CD4-positive, alpha-beta T cell (primary cell): ENCODE measurements around the gene PTPRN2. TPM values are rescaled to one million over a fixed set of nuclear protein-coding genes. Genes with fewer than 3 reads are reported as not detected.

Experiments
- ATAC-seq: fragments of 200-7000 bp; cut with Tn5 transposase; one replicate; pipeline ENCODE4 v1.10.0; 2022; ENCODE audit warnings: mild to moderate bottlenecking; ENCODE audit not compliant: poor library complexity
- CTCF ChIA-PET: fragments of 350-600 bp; sonication (Branson Sonifier 250); formaldehyde crosslinking; loops from one replicate; lab custom pipeline; 2021; ENCODE audit warnings: antibody characterized with exemption, inconsistent platforms; lab: Charles Lee
- POLR2A ChIA-PET: fragments of 350-600 bp; sonication (Branson Sonifier 250); formaldehyde crosslinking; loops from one replicate; lab custom pipeline; 2021; ENCODE audit warnings: antibody characterized with exemption, inconsistent platforms; lab: Charles Lee
- DNase-seq, 14 experiments: peaks; one replicate each; pipeline ENCODE4 v3.0.0-alpha.2; 2013 to 2020; ENCODE audit warnings: mixed read lengths in 2 of 14
- H3K27ac ChIP-seq, 2 donors: one replicate each; pipeline versions ENCODE4 v1.5.1 to v1.7.0; 2013; ENCODE audit warnings: low read length in 2 of 2, low read depth in 1 of 2, mild to moderate bottlenecking in 1 of 2
- H3K27me3 ChIP-seq, 2 experiments: 1 replicate in 1 of 2; 2 replicates in 1 of 2; pipeline versions ENCODE4 v1.6.1 to v1.7.0; 2013; ENCODE audit warnings: low read length in 2 of 2, control low read depth in 1 of 2, mild to moderate bottlenecking in 1 of 2, moderate library complexity in 1 of 2; ENCODE audit not compliant: insufficient read depth in 2 of 2, control insufficient read depth in 1 of 2
- H3K36me3 ChIP-seq: one replicate; pipeline ENCODE4 v1.6.1; 2013; ENCODE audit warnings: low read length, control low read depth; ENCODE audit not compliant: insufficient read depth
- H3K4me1 ChIP-seq: one replicate; pipeline ENCODE4 v1.6.1; 2013; ENCODE audit warnings: low read length, control low read depth; ENCODE audit not compliant: insufficient read depth
- H3K4me3 ChIP-seq: one replicate; pipeline ENCODE4 v1.5.1; 2013; ENCODE audit warnings: mild to moderate bottlenecking, low read length, moderate library complexity
- H3K9me3 ChIP-seq, 2 experiments: 1 replicate in 1 of 2; 2 replicates in 1 of 2; pipeline versions ENCODE4 v1.6.1 to v1.7.0; 2013; ENCODE audit warnings: low read length in 2 of 2, mild to moderate bottlenecking in 2 of 2, control low read depth in 1 of 2, moderate library complexity in 1 of 2; ENCODE audit not compliant: control insufficient read depth in 1 of 2, insufficient read depth in 1 of 2
- H3K27ac Mint-ChIP-seq: one replicate; pipeline ENCODE4 v1.8.0; 2020; ENCODE audit warnings: mixed read lengths
- H3K27me3 Mint-ChIP-seq: one replicate; pipeline ENCODE4 v1.8.0; 2021; ENCODE audit warnings: mixed read lengths
- H3K36me3 Mint-ChIP-seq: one replicate; pipeline ENCODE4 v1.8.0; 2021; ENCODE audit warnings: low read depth, mixed read lengths
- H3K4me1 Mint-ChIP-seq: one replicate; pipeline ENCODE4 v1.8.0; 2021; ENCODE audit warnings: low read depth, mixed read lengths
- H3K4me3 Mint-ChIP-seq: one replicate; pipeline ENCODE4 v1.8.0; 2020; ENCODE audit warnings: mild to moderate bottlenecking, mixed read lengths
- H3K9me3 Mint-ChIP-seq: one replicate; pipeline ENCODE4 v1.8.0; 2020; ENCODE audit warnings: mixed read lengths
- intact Hi-C, 2 experiments: fragments of 100-400 bp; cut with DNase I in 1 of 2; cut with micrococcal nuclease in 1 of 2; formaldehyde crosslinking; loops; one replicate each; pipeline versions ENCODE4 v1.15.1 to v1.9.0; 2023 to 2025; cut with DNase I, micrococcal nuclease
- total RNA-seq, 174 experiments: library from RNA in 2 of 174; stranded (reverse) in 2 of 174; gene quantifications; one replicate each; pipeline ENCODE4 v1.2.3 and lab custom pipeline; 2021 to 2026
- TF ChIP-seq, protein P1 (sequence below): fragments of 200-600 bp; IDR thresholded peaks from one replicate; pipeline ENCODE4 v1.8.0; 2022; ENCODE audit warnings: antibody characterized with exemption, mild to moderate bottlenecking

The PTPRN2 gene
- total RNA-seq, 2 experiments from 2014 or later: 0.34 to 0.44 TPM

DNA sequence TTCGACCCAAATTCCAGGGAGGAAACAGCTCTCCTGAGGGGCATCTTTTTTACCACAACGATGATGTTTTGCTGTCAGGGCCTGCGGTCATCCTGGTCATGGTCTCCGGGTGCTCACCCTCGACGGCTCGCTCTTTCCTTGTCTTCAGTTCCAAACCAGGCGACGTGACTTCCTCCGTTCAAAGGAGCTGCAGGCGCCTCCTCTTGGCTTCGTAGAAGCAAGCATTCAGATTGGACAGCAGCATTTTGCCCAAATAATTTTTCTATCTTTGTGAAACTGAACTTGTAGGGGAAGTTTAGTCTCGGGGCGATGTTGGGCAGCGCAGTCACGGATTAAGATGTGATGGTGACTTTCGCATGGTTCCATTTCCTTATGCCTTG is 1042.0 kb downstream of the PTPRN2 start:
- H3K4me3 Mint-ChIP-seq: no peak overlapping the region
- POLR2A ChIA-PET: no interaction called here
- H3K27ac ChIP-seq: no peak overlapping the region
- no peak overlapping the region for H3K4me3 ChIP-seq
- H3K9me3 ChIP-seq: peaks cover 0 to 6% of the 10 kb centered on the region in 2 experiments
- intact Hi-C loops: no loop called here
- H3K4me1 ChIP-seq: no peaks in the 10 kb centered on the region
- H3K27me3 ChIP-seq: no peaks in the 10 kb centered on the region
- ATAC-seq: no peak
- H3K27ac Mint-ChIP-seq: no peak overlapping the region
- CTCF ChIA-PET: no interaction called here
- DNase-seq: no peak
- no peaks in the 10 kb centered on the region for H3K4me1 Mint-ChIP-seq
- no peaks in the 10 kb centered on the region for H3K9me3 Mint-ChIP-seq
- TF ChIP-seq, protein P1, sequence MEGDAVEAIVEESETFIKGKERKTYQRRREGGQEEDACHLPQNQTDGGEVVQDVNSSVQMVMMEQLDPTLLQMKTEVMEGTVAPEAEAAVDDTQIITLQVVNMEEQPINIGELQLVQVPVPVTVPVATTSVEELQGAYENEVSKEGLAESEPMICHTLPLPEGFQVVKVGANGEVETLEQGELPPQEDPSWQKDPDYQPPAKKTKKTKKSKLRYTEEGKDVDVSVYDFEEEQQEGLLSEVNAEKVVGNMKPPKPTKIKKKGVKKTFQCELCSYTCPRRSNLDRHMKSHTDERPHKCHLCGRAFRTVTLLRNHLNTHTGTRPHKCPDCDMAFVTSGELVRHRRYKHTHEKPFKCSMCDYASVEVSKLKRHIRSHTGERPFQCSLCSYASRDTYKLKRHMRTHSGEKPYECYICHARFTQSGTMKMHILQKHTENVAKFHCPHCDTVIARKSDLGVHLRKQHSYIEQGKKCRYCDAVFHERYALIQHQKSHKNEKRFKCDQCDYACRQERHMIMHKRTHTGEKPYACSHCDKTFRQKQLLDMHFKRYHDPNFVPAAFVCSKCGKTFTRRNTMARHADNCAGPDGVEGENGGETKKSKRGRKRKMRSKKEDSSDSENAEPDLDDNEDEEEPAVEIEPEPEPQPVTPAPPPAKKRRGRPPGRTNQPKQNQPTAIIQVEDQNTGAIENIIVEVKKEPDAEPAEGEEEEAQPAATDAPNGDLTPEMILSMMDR: no peak
- H3K36me3 Mint-ChIP-seq: no peaks in the 10 kb centered on the region
- no peaks in the 10 kb centered on the region for H3K27me3 Mint-ChIP-seq
- no peaks in the 10 kb centered on the region for H3K36me3 ChIP-seq

DNA sequence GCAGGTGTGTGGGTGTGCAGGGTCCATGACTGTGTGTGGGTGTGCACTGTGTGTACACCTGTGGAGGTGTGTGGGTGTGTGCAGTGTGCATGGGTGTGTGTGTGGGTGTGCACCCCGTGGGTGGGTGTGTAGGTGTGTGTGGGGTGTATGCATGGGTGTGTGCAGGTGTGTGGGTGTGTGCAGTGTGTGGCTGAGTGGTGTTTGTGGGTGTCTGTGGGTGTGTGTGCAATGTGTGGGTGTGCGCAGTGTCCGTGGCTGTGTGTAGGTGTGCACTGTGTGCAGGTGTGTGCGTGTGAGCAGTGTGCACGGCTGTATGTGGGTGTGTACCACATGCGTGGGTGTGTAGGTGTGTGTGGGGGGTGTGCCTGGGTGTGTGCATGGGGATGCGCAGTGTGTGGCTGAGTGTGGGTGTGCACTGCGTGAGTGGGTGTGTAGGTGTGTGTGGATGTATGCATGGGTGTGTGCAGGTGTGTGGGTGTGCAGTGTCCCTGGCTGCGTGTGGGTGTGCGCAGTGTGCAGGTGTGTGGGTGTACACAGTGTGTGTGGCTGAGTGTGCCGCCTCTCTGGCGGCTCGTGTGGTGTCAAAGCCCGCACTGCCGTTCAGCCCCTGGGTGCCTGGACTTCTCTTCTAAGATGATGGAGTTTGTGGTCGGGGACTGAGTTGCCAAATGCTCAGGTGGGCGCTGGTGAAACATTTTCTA is 1042.5 kb downstream of the PTPRN2 start:
- peaks cover 0 to 1% of the 10 kb centered on the region in 2 experiments for H3K9me3 ChIP-seq
- no peaks in the 10 kb centered on the region for H3K27me3 ChIP-seq
- DNase-seq (no peak), ATAC-seq (no peak)
- Mint-ChIP-seq H3K4me3 (no peak overlapping the region), H3K27ac (no peak overlapping the region), H3K4me1 (no peaks in the 10 kb centered on the region), H3K27me3 (no peaks in the 10 kb centered on the region), H3K36me3 (no peaks in the 10 kb centered on the region), H3K9me3 (no peaks in the 10 kb centered on the region)
- no peaks in the 10 kb centered on the region for H3K36me3 ChIP-seq
- intact Hi-C loops: no loop called here
- ChIA-PET CTCF (no interaction called here), POLR2A (no interaction called here)
- H3K4me1 ChIP-seq: no peaks in the 10 kb centered on the region
- no peak overlapping the region for H3K4me3 ChIP-seq
- TF ChIP-seq, protein P1: no peak
- no peak overlapping the region for H3K27ac ChIP-seq

DNA sequence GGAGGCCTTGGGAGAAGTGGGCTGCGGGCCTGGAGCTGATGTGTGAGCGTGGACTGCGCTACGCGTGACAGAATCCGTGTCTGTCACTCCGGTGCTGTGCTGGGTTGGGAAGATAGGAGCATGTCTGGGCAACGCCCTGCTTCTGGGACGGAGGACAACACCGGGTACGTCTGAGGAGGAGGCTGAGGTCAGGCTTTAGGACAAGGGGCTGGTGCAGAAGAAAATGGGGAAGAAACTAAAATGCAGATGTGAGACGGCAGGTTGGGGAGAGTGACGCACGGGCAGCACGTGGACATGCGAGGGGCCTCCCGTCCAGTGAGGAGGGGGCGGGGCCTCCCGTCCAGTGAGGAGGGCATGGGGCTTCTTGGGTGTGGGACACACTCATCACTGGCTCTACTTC is 1043.4 kb downstream of the PTPRN2 start:
- Histone ChIP-seq H3K27me3 (no peaks in the 10 kb centered on the region), H3K4me3 (no peak overlapping the region), H3K27ac (no peak overlapping the region), H3K9me3 (no peaks in the 10 kb centered on the region), H3K4me1 (no peaks in the 10 kb centered on the region), H3K36me3 (no peaks in the 10 kb centered on the region)
- ChIA-PET CTCF (no interaction called here), POLR2A (no interaction called here)
- intact Hi-C loops: no loop called here
- DNase-seq (no peak), ATAC-seq (no peak)
- Mint-ChIP-seq H3K4me1 (no peaks in the 10 kb centered on the region), H3K27me3 (no peaks in the 10 kb centered on the region), H3K27ac (no peak overlapping the region), H3K4me3 (no peak overlapping the region), H3K9me3 (no peaks in the 10 kb centered on the region), H3K36me3 (no peaks in the 10 kb centered on the region)
- TF ChIP-seq, protein P1: no peak
